Right lobe of liver (tissue), 6 donors: ENCODE results near the gene ADGRG3. TPM values are rescaled to one million over a fixed set of nuclear protein-coding genes. Genes with fewer than 3 reads are reported as not detected.

Experiments used
- ATAC-seq, 4 donors: fragments of 200-7000 bp; cut with Tn5 transposase; one replicate each; pipeline ENCODE4 v1.9.1; 2020; ENCODE audit warnings: mild to moderate bottlenecking in 4 of 4, moderate library complexity in 4 of 4
- DNase-seq, 3 donors: peaks; one replicate each; pipeline ENCODE4 v3.0.0-alpha.2; 2020
- H3K27ac ChIP-seq, 3 donors: fragments of 200-600 bp; one replicate each; pipeline ENCODE4 v1.8.0; 2022
- H3K27me3 ChIP-seq, 2 donors: fragments of 200-600 bp; one replicate each; pipeline ENCODE4 v1.8.0; 2022
- H3K36me3 ChIP-seq, 4 donors: fragments of 200-600 bp; sonication (generic) in 1 of 4; one replicate each; pipeline versions ENCODE4 v1.5.1 to v1.8.0; 2017 to 2022; ENCODE audit warnings: control low read depth in 1 of 4
- H3K4me1 ChIP-seq, 4 donors: fragments of 200-600 bp; sonication (generic) in 1 of 4; one replicate each; pipeline versions ENCODE4 v1.5.1 to v1.8.0; 2017 to 2022; ENCODE audit warnings: control low read depth in 1 of 4
- H3K4me3 ChIP-seq, 3 donors: fragments of 200-600 bp; one replicate each; pipeline ENCODE4 v1.8.0; 2022
- H3K9me3 ChIP-seq, 4 donors: fragments of 200-600 bp; sonication (generic) in 1 of 4; one replicate each; pipeline versions ENCODE4 v1.5.1 to v1.8.0; 2017 to 2022; ENCODE audit warnings: control low read depth in 1 of 4
- POLR2A ChIP-seq: fragments of 450-650 bp; IDR thresholded peaks from one replicate; pipeline ENCODE4 v1.6.1; 2017; ENCODE audit warnings: antibody characterized with exemption, mild to moderate bottlenecking
- WGBS: methylation state at CpG from one replicate; pipeline ENCODE4 v1.1.6; 2018; ENCODE audit warnings: low coverage, low lambda C conversion rate; ENCODE audit not compliant: insufficient coverage; ENCODE audit errors: missing lambda C conversion rate; 5-methylcytosine and 5-hydroxymethylcytosine counted together
- intact Hi-C, 2 donors: fragments of 100-400 bp; cut with DNase I; formaldehyde crosslinking; loops; one replicate each; pipeline versions ENCODE4 v1.11.2 to v1.14.1; 2022
- total RNA-seq, 6 experiments: library from RNA; depleted of rRNA in 2 of 6; stranded (reverse); fragments of >200 nt in 2 of 6; fragmentation: NEBNext Ultra II Directional in 3 of 6; extraction: Animal tissue kit (Norgen Biotek cat#: 25700) in 3 of 6; gene quantifications; one replicate each; pipeline versions ENCODE4 v1.1.0 to v1.2.4, GENCODE V29; 2016 to 2023
- TF ChIP-seq, protein P1 (sequence below), 4 donors: fragments of 200-600 bp in 3 of 4; fragments of 450-650 bp in 1 of 4; IDR thresholded peaks; one replicate each; pipeline versions ENCODE4 v1.5.1 to v1.8.0; 2016 to 2022; ENCODE audit warnings: antibody characterized with exemption in 4 of 4, mild to moderate bottlenecking in 2 of 4
- donor health status: DM: no; HTN: yes; CAD: no.
- donor health status: DM: no; HTN: no; CAD: no.
- donor health status: DM: no; HTN: no; CAD: no.
- donor health status: DM: no; HTN: yes; CAD: no.
- donor health status: DM: no; HTN: yes; CAD: no.

ADGRG3 gene
- total RNA-seq, 6 experiments from 2014 or later, result 0.37 to 1.6 (median 0.83) TPM

DNA sequence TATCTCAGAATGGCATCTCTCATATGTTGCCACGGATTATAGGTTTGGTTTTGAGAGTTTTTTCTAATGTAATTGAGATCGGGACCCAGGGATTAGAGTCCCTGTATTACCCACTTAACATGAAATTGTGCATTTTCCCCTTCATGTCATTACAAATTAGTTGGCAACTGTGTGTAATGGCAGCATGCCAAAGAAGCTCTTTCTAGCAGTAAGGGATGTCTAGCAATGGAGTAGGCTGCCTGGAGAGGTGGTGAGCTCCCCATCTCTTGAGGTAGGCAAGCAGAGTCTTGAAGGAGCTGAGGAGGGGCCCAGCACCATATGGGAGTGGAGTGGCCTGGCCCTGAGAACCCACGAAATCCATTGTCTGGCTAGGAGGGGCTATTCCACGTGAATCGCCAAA lies 57.4 kb downstream of the ADGRG3 start:
- no peak overlapping the region for H3K4me3 ChIP-seq
- no peak for ATAC-seq
- TF ChIP-seq, protein P1, sequence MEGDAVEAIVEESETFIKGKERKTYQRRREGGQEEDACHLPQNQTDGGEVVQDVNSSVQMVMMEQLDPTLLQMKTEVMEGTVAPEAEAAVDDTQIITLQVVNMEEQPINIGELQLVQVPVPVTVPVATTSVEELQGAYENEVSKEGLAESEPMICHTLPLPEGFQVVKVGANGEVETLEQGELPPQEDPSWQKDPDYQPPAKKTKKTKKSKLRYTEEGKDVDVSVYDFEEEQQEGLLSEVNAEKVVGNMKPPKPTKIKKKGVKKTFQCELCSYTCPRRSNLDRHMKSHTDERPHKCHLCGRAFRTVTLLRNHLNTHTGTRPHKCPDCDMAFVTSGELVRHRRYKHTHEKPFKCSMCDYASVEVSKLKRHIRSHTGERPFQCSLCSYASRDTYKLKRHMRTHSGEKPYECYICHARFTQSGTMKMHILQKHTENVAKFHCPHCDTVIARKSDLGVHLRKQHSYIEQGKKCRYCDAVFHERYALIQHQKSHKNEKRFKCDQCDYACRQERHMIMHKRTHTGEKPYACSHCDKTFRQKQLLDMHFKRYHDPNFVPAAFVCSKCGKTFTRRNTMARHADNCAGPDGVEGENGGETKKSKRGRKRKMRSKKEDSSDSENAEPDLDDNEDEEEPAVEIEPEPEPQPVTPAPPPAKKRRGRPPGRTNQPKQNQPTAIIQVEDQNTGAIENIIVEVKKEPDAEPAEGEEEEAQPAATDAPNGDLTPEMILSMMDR (IDR thresholded peaks at IDR 0.05), result no peak
- TF ChIP-seq POLR2A, result no peak
- H3K36me3 ChIP-seq, result no peaks in the 10 kb centered on the region
- H3K27me3 ChIP-seq, result no peaks in the 10 kb centered on the region
- H3K9me3 ChIP-seq, result no peaks in the 10 kb centered on the region
- no peaks in the 10 kb centered on the region for H3K4me1 ChIP-seq
- 65% methylated on average over 2 of the region's 5 CpGs for WGBS
- intact Hi-C loops, result loop anchor here in 1 of 2 donors (5.0 kb wide), 1 partner anchor 73 kb away; no protein-coding TSS in a partner anchor
- DNase-seq, result no peak
- H3K27ac ChIP-seq, result no peak overlapping the region

DNA sequence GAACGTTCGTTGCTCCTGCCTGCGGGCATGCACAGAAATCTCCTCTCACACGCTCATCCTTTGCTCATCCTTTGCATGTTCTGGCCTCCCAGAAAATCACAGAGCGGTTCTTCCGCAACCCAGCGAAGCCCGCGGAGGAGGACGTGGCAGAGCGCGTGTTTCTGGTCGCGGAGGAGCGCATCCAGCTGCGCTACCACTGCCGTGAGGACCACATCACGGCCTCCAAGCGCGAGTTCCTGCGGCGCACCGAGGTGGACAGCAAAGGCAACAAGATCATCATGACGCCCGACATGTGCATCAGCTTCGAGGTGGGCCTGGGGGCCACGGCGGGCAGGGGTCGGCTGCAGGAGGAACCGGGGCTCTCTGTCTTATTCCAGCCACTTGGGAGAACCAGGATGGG lies 57.9 kb downstream of the ADGRG3 start:
- no peaks in the 10 kb centered on the region for H3K36me3 ChIP-seq
- H3K27me3 ChIP-seq, result no peaks in the 10 kb centered on the region
- DNase-seq (no peak), ATAC-seq (no peak)
- intact Hi-C loops, result loop anchor here in 1 of 2 donors (5.0 kb wide), 1 partner anchor 74 kb away; no protein-coding TSS in a partner anchor
- H3K4me1 ChIP-seq, result no peaks in the 10 kb centered on the region
- no peak overlapping the region for H3K4me3 ChIP-seq
- no peak overlapping the region for H3K27ac ChIP-seq
- H3K9me3 ChIP-seq, result no peaks in the 10 kb centered on the region
- no peak for TF ChIP-seq POLR2A
- TF ChIP-seq, protein P1 (IDR thresholded peaks at IDR 0.05), result no peak
- 95% methylated on average over 17 of the region's 30 CpGs for WGBS

DNA sequence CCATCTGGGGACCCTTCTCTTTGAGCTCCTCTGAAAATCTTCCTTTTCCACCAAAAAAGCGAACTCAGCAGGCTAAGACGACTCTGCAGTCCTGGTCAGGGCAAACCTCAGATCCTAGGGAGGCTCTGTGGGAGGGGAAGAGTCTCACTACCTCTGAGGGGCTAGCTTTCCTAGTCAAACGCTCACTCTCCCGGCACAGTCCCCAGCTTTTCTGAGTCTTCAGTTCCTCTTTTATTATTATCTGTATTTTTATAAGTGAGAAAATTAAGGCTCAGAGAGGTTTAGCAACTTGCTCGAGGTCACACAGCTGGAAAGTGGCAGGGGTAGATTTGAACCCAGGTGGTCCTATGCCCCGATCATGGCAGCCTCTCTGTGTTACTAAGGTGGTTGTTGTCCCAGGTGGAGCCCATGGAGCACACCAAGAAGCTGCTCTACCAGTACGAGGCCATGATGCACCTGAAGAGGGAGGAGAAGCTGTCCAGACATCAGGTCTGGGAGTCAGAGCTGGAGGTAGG lies 58.4 kb downstream of the ADGRG3 start:
- ATAC-seq, result no peak
- WGBS, result 57% methylated on average over 4 of the region's 7 CpGs
- DNase-seq, result no peak
- no peak overlapping the region for H3K4me3 ChIP-seq
- H3K27me3 ChIP-seq, result no peaks in the 10 kb centered on the region
- no peaks in the 10 kb centered on the region for H3K9me3 ChIP-seq
- no peaks in the 10 kb centered on the region for H3K36me3 ChIP-seq
- TF ChIP-seq, protein P1 (IDR thresholded peaks at IDR 0.05), result no peak
- no peak for TF ChIP-seq POLR2A
- H3K27ac ChIP-seq, result no peak overlapping the region
- intact Hi-C loops, result loop anchor here in 1 of 2 donors (5.0 kb wide), 1 partner anchor 74 kb away; no protein-coding TSS in a partner anchor
- H3K4me1 ChIP-seq, result no peaks in the 10 kb centered on the region

DNA sequence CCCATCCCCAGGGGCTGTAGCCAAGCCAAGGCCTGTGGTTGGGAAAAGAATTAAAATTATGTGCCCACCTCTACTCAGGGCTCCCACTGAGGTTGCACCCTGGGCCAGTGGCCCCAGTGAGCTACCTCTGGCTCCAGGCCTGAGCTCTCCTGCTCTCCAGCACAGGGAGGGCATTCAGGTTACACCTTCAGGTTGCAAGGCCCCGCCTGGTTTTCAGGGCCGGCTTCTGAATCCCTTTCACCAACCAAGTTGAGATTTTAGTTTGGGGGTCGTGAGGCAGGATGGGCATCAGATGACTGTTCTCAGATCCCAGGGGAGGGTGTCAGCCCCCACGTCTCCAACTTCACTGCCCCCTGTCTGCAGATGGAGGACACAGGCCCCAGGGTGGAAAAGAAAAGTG lies 59.5 kb downstream of the ADGRG3 start:
- 59% methylated on average over 2 of the region's 4 CpGs for WGBS
- H3K9me3 ChIP-seq, result no peaks in the 10 kb centered on the region
- no peak overlapping the region for H3K27ac ChIP-seq
- DNase-seq, result no peak
- intact Hi-C loops, result loop anchor here in 1 of 2 donors (5.0 kb wide), 1 partner anchor 75 kb away; no protein-coding TSS in a partner anchor
- no peaks in the 10 kb centered on the region for H3K4me1 ChIP-seq
- no peaks in the 10 kb centered on the region for H3K27me3 ChIP-seq
- TF ChIP-seq POLR2A, result no peak
- TF ChIP-seq, protein P1 (IDR thresholded peaks at IDR 0.05), result no peak
- H3K36me3 ChIP-seq, result no peaks in the 10 kb centered on the region
- no peak for ATAC-seq
- H3K4me3 ChIP-seq, result no peak overlapping the region
